ENCODE measurements around the gene COL27A1. TPM values are rescaled to one million over a fixed set of nuclear protein-coding genes. Genes with fewer than 3 reads are reported as not detected.

COL27A1 gene
- total RNA-seq, 1 donor from 2014 or later: 13.0 TPM

GRCh38 chr9:114300153-114300845 is 145.0 kb downstream of the COL27A1 start:
- ATAC-seq (no peak), DNase-seq (peak; percentile 14)
- Histone ChIP-seq H3K9me3 (peaks cover 5% of the 10 kb centered on the region), H3K36me3 (no peaks in the 10 kb centered on the region), H3K27ac (no peak overlapping the region), H3K4me1 (no peaks in the 10 kb centered on the region), H3K4me3 (no peak overlapping the region), H3K27me3 (ENCODE audit: low read depth) (peaks cover 4% of the 10 kb centered on the region)
- intact Hi-C loops (cut with DNase I): no loop called here
- no peak for TF ChIP-seq CTCF (IDR thresholded peaks at IDR 0.05)

GRCh38 chr9:114300846-114301797 is 145.8 kb downstream of the COL27A1 start:
- Histone ChIP-seq H3K4me3 (no peak overlapping the region), H3K27me3 (ENCODE audit: low read depth) (peaks cover 8% of the 10 kb centered on the region), H3K27ac (no peak overlapping the region), H3K4me1 (no peaks in the 10 kb centered on the region), H3K9me3 (peaks cover 5% of the 10 kb centered on the region), H3K36me3 (no peaks in the 10 kb centered on the region)
- DNase-seq (peak; percentile 23), ATAC-seq (no peak)
- no peak for TF ChIP-seq CTCF (IDR thresholded peaks at IDR 0.05)
- intact Hi-C loops (cut with DNase I): no loop called here

- Histone ChIP-seq H3K4me3 (no peak overlapping the region), H3K27me3 (ENCODE audit: low read depth) (peaks cover 8% of the 10 kb centered on the region), H3K27ac (no peak overlapping the region), H3K4me1 (no peaks in the 10 kb centered on the region), H3K9me3 (no peaks in the 10 kb centered on the region), H3K36me3 (no peaks in the 10 kb centered on the region)
- TF ChIP-seq CTCF (IDR thresholded peaks at IDR 0.05): no peak
- intact Hi-C loops (cut with DNase I): no loop called here
- DNase-seq: peak; percentile 34
- no peak for ATAC-seq
Measured at GRCh38 chr9:114301798-114302565, 146.6 kb downstream of the COL27A1 start.

- no peaks in the 10 kb centered on the region for H3K4me1 ChIP-seq
- H3K36me3 ChIP-seq: peaks cover 4% of the 10 kb centered on the region
- H3K27me3 ChIP-seq (ENCODE audit: low read depth): peaks cover 8% of the 10 kb centered on the region
- H3K27ac ChIP-seq: no peak overlapping the region
- H3K9me3 ChIP-seq: no peaks in the 10 kb centered on the region
- H3K4me3 ChIP-seq: no peak overlapping the region
- ATAC-seq (no peak), DNase-seq (peak; percentile 8)
- TF ChIP-seq CTCF (IDR thresholded peaks at IDR 0.05): no peak
- intact Hi-C loops (cut with DNase I): no loop called here
Measured at GRCh38 chr9:114302727-114303126, 147.4 kb downstream of the COL27A1 start.

GRCh38 chr9:114303571-114303970 is 148.2 kb downstream of the COL27A1 start:
- peak; percentile 4 for DNase-seq

More at GRCh38 chr9:114303571-114303970, 148.2 kb downstream of the COL27A1 start:
- Histone ChIP-seq H3K4me1 (no peaks in the 10 kb centered on the region), H3K9me3 (no peaks in the 10 kb centered on the region), H3K27ac (no peak overlapping the region), H3K4me3 (no peak overlapping the region), H3K36me3 (peaks cover 4% of the 10 kb centered on the region), H3K27me3 (ENCODE audit: low read depth) (peaks cover 8% of the 10 kb centered on the region)
- intact Hi-C loops (cut with DNase I): no loop called here
- TF ChIP-seq CTCF (IDR thresholded peaks at IDR 0.05): no peak
- ATAC-seq: no peak
